HEK293 (cell line): ENCODE data around the gene MACF1.

Experiments used
- CTCF ChIA-PET: fragments of 350-600 bp; formaldehyde crosslinking; extraction: SDS; loops from one replicate; lab custom pipeline; 2021; ENCODE audit warnings: antibody characterized with exemption; lab: Yijun Ruan, JAX
- POLR2A ChIA-PET: fragments of 300-600 bp; formaldehyde crosslinking; extraction: SDS; loops from one replicate; lab custom pipeline; 2020; ENCODE audit warnings: antibody characterized with exemption, inconsistent platforms; lab: Yijun Ruan, JAX
- H3K27ac ChIP-seq: fragments of 200-500 bp; sonication (Bioruptor generic); 2 replicates; pipeline ENCODE4 v1.5.1; 2014; ENCODE audit warnings: low read depth, low read length, control low read depth, inconsistent platforms; ENCODE audit errors: extremely low read depth
- H3K36me3 ChIP-seq, 2 experiments: fragments of 200-500 bp in 1 of 2; sonication (Bioruptor generic) in 1 of 2; 1 replicate in 1 of 2; 2 replicates in 1 of 2; pipeline ENCODE4 v1.5.1; 2014 to 2017; ENCODE audit warnings: inconsistent platforms in 2 of 2, low read length in 2 of 2; ENCODE audit not compliant: control insufficient read depth in 2 of 2, insufficient read depth in 1 of 2
- H3K4me1 ChIP-seq: fragments of 200-500 bp; sonication (Bioruptor generic); 2 replicates; pipeline ENCODE4 v1.5.1; 2014; ENCODE audit warnings: mild to moderate bottlenecking, low read length, inconsistent platforms; ENCODE audit not compliant: control insufficient read depth, insufficient read depth
- H3K4me3 ChIP-seq: 2 replicates; pipeline ENCODE4 v1.5.1; 2011; ENCODE audit warnings: low read depth, mild to moderate bottlenecking, control low read depth, low read length, moderate library complexity
- H3K9me3 ChIP-seq: fragments of 200-500 bp; sonication (Bioruptor generic); 2 replicates; pipeline ENCODE4 v1.5.1; 2014; ENCODE audit warnings: low read depth, low read length, inconsistent platforms; ENCODE audit not compliant: control insufficient read depth, insufficient read depth
- GLI2 ChIP-seq: fragments of 450-650 bp; formaldehyde crosslinking; IDR thresholded peaks from 2 replicates; pipeline ENCODE4; 2017; ENCODE audit warnings: missing biosample characterization, missing genetic modification characterization, low read depth, borderline replicate concordance
- GLIS1 ChIP-seq: fragments of 450-650 bp; formaldehyde crosslinking; IDR thresholded peaks from 2 replicates; pipeline ENCODE4 v1.5.1; 2016; ENCODE audit warnings: missing biosample characterization, missing genetic modification characterization
- KLF8 ChIP-seq: fragments of 450-650 bp; formaldehyde crosslinking; IDR thresholded peaks from 2 replicates; pipeline ENCODE4 v1.5.1; 2016; ENCODE audit warnings: missing biosample characterization, missing genetic modification characterization
- RBAK ChIP-seq: fragments of 450-650 bp; formaldehyde crosslinking; IDR thresholded peaks from 2 replicates; pipeline ENCODE4 v1.5.1; 2016; ENCODE audit warnings: missing biosample characterization, missing genetic modification characterization
- SALL2 ChIP-seq: fragments of 450-650 bp; formaldehyde crosslinking; IDR thresholded peaks from 2 replicates; pipeline ENCODE4 v1.5.0; 2017; ENCODE audit warnings: missing biosample characterization, mild to moderate bottlenecking, missing genetic modification characterization, borderline replicate concordance
- SCRT1 ChIP-seq: fragments of 450-650 bp; formaldehyde crosslinking; IDR thresholded peaks from 2 replicates; pipeline ENCODE4 v1.5.1; 2016; ENCODE audit warnings: missing biosample characterization, missing genetic modification characterization, borderline replicate concordance
- WT1 ChIP-seq: fragments of 450-650 bp; formaldehyde crosslinking; IDR thresholded peaks from 2 replicates; pipeline ENCODE4 v1.5.1; 2016; ENCODE audit warnings: missing biosample characterization, missing genetic modification characterization
- ZBTB1 ChIP-seq: fragments of 450-650 bp; formaldehyde crosslinking; IDR thresholded peaks from 2 replicates; pipeline ENCODE4 v1.5.1; 2016; ENCODE audit warnings: missing biosample characterization, missing genetic modification characterization
- ZNF132 ChIP-seq: fragments of 450-650 bp; formaldehyde crosslinking; IDR thresholded peaks from 2 replicates; pipeline ENCODE4 v1.5.1; 2017; ENCODE audit warnings: missing biosample characterization, missing genetic modification characterization, borderline replicate concordance
- ZNF19 ChIP-seq: fragments of 450-650 bp; formaldehyde crosslinking; IDR thresholded peaks from 2 replicates; pipeline ENCODE4; 2016; ENCODE audit warnings: missing biosample characterization, missing genetic modification characterization, low read depth
- ZNF214 ChIP-seq: fragments of 450-650 bp; formaldehyde crosslinking; IDR thresholded peaks from 2 replicates; pipeline ENCODE4 v1.5.1; 2017; ENCODE audit warnings: missing biosample characterization, mild to moderate bottlenecking, missing genetic modification characterization, borderline replicate concordance
- ZNF266 ChIP-seq: fragments of 450-650 bp; formaldehyde crosslinking; IDR thresholded peaks from 2 replicates; pipeline ENCODE4 v1.5.1; 2016; ENCODE audit warnings: missing biosample characterization, missing genetic modification characterization, low read depth
- ZNF501 ChIP-seq: fragments of 450-650 bp; formaldehyde crosslinking; IDR thresholded peaks from 2 replicates; pipeline ENCODE4 v1.5.1; 2016; ENCODE audit warnings: missing biosample characterization, missing genetic modification characterization
- ZNF621 ChIP-seq: fragments of 450-650 bp; formaldehyde crosslinking; IDR thresholded peaks from 2 replicates; pipeline ENCODE4 v1.5.1; 2017; ENCODE audit warnings: missing biosample characterization, missing genetic modification characterization
- ZNF626 ChIP-seq: fragments of 450-650 bp; sonication (Bioruptor Pico); formaldehyde crosslinking; IDR thresholded peaks from 2 replicates; pipeline ENCODE4 v1.5.1; 2018; ENCODE audit warnings: missing biosample characterization, missing genetic modification characterization, inconsistent platforms
- ZNF660 ChIP-seq: fragments of 450-650 bp; IDR thresholded peaks from 2 replicates; pipeline ENCODE4 v1.5.1; 2018; ENCODE audit warnings: missing biosample characterization, mild to moderate bottlenecking, missing genetic modification characterization
- ZNF791 ChIP-seq: fragments of 450-650 bp; formaldehyde crosslinking; IDR thresholded peaks from 2 replicates; pipeline ENCODE4 v1.5.1; 2016; ENCODE audit warnings: missing biosample characterization, missing genetic modification characterization
- ZSCAN23 ChIP-seq: fragments of 450-650 bp; formaldehyde crosslinking; IDR thresholded peaks from 2 replicates; pipeline ENCODE4 v1.5.1; 2016; ENCODE audit warnings: missing biosample characterization, missing genetic modification characterization
- ZXDB ChIP-seq: fragments of 450-650 bp; formaldehyde crosslinking; IDR thresholded peaks from 2 replicates; pipeline ENCODE4 v1.5.1; 2016; ENCODE audit warnings: missing biosample characterization, missing genetic modification characterization
- TF ChIP-seq, protein P1 (sequence below): fragments of 450-650 bp; formaldehyde crosslinking; IDR thresholded peaks from 2 replicates; pipeline ENCODE4 v1.5.1; 2016; ENCODE audit warnings: missing biosample characterization, missing genetic modification characterization
- TF ChIP-seq, protein P2 (sequence below): fragments of 450-650 bp; formaldehyde crosslinking; IDR thresholded peaks from 2 replicates; pipeline ENCODE4; 2016; ENCODE audit warnings: missing biosample characterization, missing genetic modification characterization
- TF ChIP-seq, protein P3 (sequence below): fragments of 450-650 bp; formaldehyde crosslinking; IDR thresholded peaks from 2 replicates; pipeline ENCODE4 v1.5.1; 2017; ENCODE audit warnings: missing biosample characterization, missing genetic modification characterization
- TF ChIP-seq, protein P4 (sequence below): fragments of 450-650 bp; formaldehyde crosslinking; IDR thresholded peaks from 2 replicates; pipeline ENCODE4 v1.5.1; 2016; ENCODE audit warnings: missing biosample characterization, missing genetic modification characterization
- TF ChIP-seq, protein P5 (sequence below): fragments of 450-650 bp; formaldehyde crosslinking; IDR thresholded peaks from 2 replicates; pipeline ENCODE4 v1.5.1; 2016; ENCODE audit warnings: missing biosample characterization, missing genetic modification characterization

Gene MACF1

DNA sequence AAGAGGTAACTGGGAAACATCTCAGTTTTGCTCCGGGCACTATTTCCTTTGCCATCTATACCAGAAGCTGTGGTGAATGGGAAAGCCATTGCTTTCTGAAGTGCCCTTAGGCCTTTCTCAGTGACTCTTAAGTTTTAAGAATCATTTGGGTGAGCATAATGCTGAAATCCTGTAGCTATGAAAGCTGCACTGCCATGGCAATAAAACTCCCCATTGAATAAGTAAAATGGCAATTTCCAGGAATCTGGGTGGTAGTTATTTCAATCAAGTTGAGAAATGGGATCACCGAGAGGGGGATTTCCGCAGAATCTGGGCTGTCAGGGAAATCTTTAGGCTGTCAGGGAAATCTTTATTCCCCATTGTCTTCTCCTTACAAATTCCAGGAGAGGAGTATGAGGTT lies 26.8 kb upstream of the MACF1 start:
- H3K9me3 ChIP-seq = no peaks in the 10 kb centered on the region
- no peak overlapping the region for H3K27ac ChIP-seq
- peaks cover 13% of the 10 kb centered on the region for H3K4me1 ChIP-seq
- no peaks in the 10 kb centered on the region for H3K36me3 ChIP-seq
- TF ChIP-seq ZBTB1 = no peak
- no peak for TF ChIP-seq ZNF266
- TF ChIP-seq ZNF660 (tag by site-specific recombination) = no peak
- TF ChIP-seq ZNF626 (tag by site-specific recombination) = no peak
- TF ChIP-seq, protein P1, sequence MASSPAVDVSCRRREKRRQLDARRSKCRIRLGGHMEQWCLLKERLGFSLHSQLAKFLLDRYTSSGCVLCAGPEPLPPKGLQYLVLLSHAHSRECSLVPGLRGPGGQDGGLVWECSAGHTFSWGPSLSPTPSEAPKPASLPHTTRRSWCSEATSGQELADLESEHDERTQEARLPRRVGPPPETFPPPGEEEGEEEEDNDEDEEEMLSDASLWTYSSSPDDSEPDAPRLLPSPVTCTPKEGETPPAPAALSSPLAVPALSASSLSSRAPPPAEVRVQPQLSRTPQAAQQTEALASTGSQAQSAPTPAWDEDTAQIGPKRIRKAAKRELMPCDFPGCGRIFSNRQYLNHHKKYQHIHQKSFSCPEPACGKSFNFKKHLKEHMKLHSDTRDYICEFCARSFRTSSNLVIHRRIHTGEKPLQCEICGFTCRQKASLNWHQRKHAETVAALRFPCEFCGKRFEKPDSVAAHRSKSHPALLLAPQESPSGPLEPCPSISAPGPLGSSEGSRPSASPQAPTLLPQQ (tag by site-specific recombination) = no peak
- TF ChIP-seq ZNF19 (tag by site-specific recombination) = no peak
- TF ChIP-seq ZSCAN23 (tag by site-specific recombination) = no peak
- no peak for TF ChIP-seq ZNF621 (tag by site-specific recombination)
- TF ChIP-seq ZNF214 (tag by site-specific recombination) = no peak
- TF ChIP-seq, protein P2, sequence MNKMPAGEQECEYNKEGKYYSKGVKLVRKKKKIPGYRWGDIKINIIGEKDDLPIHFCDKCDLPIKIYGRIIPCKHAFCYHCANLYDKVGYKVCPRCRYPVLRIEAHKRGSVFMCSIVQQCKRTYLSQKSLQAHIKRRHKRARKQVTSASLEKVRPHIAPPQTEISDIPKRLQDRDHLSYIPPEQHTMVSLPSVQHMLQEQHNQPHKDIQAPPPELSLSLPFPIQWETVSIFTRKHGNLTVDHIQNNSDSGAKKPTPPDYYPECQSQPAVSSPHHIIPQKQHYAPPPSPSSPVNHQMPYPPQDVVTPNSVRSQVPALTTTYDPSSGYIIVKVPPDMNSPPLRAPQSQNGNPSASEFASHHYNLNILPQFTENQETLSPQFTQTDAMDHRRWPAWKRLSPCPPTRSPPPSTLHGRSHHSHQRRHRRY (tag by site-specific recombination) = no peak
- TF ChIP-seq GLIS1 (tag by site-specific recombination) = no peak
- TF ChIP-seq SCRT1 (tag by site-specific recombination) = no peak
- TF ChIP-seq, protein P3, sequence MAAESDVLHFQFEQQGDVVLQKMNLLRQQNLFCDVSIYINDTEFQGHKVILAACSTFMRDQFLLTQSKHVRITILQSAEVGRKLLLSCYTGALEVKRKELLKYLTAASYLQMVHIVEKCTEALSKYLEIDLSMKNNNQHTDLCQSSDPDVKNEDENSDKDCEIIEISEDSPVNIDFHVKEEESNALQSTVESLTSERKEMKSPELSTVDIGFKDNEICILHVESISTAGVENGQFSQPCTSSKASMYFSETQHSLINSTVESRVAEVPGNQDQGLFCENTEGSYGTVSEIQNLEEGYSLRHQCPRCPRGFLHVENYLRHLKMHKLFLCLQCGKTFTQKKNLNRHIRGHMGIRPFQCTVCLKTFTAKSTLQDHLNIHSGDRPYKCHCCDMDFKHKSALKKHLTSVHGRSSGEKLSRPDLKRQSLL (tag by site-specific recombination) = no peak
- no peak for TF ChIP-seq GLI2 (tag by site-specific recombination)
- no peak for TF ChIP-seq ZNF132 (tag by site-specific recombination)
- TF ChIP-seq RBAK (tag by site-specific recombination) = no peak
- TF ChIP-seq SALL2 (tag by site-specific recombination) = no peak
- POLR2A ChIA-PET = no interaction called here
- no peak overlapping the region for H3K4me3 ChIP-seq
- CTCF ChIA-PET = interaction anchor here (1.2 to 2.6 kb wide), 3 partner anchors 15 to 75 kb away, joined by 3 to 14 read pairs (median 3); no protein-coding TSS in a partner anchor

DNA sequence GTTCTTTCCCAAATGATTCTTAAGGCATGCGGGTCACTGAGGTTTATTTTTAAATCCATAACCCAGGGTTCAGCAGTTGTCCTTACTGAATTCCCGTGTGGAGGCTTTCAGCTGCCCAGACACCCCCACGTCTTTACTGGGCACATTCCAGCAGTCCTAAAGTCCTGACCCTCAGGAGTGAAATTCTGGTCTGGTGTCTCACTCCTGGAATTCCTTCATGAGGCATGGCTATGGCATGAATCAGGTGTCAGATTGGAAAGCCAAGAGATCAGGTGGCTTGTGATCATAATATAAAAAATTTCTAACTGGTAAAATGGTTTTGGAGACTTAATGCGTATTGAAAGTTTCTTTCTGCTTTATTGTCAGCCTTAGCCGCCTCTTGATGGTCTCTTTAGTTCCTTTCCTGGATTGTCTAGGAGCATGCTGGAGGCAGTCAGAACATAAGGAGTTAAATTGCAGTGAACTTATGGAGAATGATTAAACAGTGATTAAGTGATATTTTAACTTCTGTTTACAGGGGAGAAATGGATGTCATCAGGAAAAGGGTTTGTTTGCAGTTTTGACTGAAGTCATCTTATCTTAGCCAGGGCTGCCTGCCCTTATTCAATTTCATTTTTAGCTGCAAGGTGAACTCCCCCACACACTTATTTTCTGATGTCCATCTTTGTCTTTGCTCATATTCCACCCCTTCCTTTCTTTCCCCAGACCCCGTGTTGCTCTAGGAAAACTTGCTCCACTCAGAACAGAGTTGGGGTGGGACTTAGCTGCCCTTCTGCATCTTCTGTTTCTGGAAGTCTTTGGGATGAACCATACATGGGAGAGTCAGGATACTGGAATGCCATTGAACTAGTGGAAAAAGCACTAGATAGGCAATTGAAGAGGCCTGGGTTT lies 25.7 kb upstream of the MACF1 start:
- POLR2A ChIA-PET = no interaction called here
- Histone ChIP-seq H3K4me3 (no peak overlapping the region), H3K36me3 (no peaks in the 10 kb centered on the region), H3K27ac (no peak overlapping the region), H3K4me1 (peaks cover 16% of the 10 kb centered on the region), H3K9me3 (no peaks in the 10 kb centered on the region)
- CTCF ChIA-PET = interaction anchor here (0.5 to 2.3 kb wide), 5 partner anchors 14 to 83 kb away, joined by 3 to 14 read pairs (median 3); no protein-coding TSS in a partner anchor
- TF ChIP-seq KLF8 (tag by site-specific recombination) (0 out of 2 replicates have a peak, but pooled peaks have one; percentile 32), WT1 (tag by site-specific recombination) (no peak), ZNF791 (no peak), ZXDB (tag by site-specific recombination) (peak; percentile 65; the same call in 1 of the 2 replicates), ZNF501 (tag by site-specific recombination) (0 out of 2 replicates have a peak, but pooled peaks have one; percentile 12)
- TF ChIP-seq, protein P4, sequence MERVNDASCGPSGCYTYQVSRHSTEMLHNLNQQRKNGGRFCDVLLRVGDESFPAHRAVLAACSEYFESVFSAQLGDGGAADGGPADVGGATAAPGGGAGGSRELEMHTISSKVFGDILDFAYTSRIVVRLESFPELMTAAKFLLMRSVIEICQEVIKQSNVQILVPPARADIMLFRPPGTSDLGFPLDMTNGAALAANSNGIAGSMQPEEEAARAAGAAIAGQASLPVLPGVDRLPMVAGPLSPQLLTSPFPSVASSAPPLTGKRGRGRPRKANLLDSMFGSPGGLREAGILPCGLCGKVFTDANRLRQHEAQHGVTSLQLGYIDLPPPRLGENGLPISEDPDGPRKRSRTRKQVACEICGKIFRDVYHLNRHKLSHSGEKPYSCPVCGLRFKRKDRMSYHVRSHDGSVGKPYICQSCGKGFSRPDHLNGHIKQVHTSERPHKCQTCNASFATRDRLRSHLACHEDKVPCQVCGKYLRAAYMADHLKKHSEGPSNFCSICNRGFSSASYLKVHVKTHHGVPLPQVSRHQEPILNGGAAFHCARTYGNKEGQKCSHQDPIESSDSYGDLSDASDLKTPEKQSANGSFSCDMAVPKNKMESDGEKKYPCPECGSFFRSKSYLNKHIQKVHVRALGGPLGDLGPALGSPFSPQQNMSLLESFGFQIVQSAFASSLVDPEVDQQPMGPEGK (tag by site-specific recombination) = 0 out of 2 replicates have a peak, but pooled peaks have one; percentile 17
- TF ChIP-seq, protein P5, sequence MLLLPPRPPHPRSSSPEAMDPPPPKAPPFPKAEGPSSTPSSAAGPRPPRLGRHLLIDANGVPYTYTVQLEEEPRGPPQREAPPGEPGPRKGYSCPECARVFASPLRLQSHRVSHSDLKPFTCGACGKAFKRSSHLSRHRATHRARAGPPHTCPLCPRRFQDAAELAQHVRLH (tag by site-specific recombination) = 0 out of 2 replicates have a peak, but pooled peaks have one; percentile 29
